H1 (cell line): ENCODE data around the gene RFC1. TPM values are rescaled to one million over a fixed set of nuclear protein-coding genes. Genes with fewer than 3 reads are reported as not detected.

ENCODE experiments used
- RAD21 ChIP-seq, 2 experiments: IDR thresholded peaks in 1 of 2; conservative IDR thresholded peaks in 1 of 2; 2 replicates each; pipeline ENCODE4 v1.6.1; 2011; ENCODE audit warnings: low read depth in 2 of 2, low read length in 2 of 2, improper control_type of control experiment in 1 of 2, inconsistent platforms in 1 of 2, mild to moderate bottlenecking in 1 of 2, moderate library complexity in 1 of 2
- RFX5 ChIP-seq: IDR thresholded peaks from 2 replicates; pipeline ENCODE4 v1.6.1; 2011; ENCODE audit warnings: low read depth, low read length, improper control_type of control experiment, borderline replicate concordance
- RNF2 ChIP-seq: fragments of 200-900, 300-1000 bp; sonication (generic); IDR thresholded peaks from 2 replicates; pipeline ENCODE4 v1.7.1; 2016; ENCODE audit warnings: borderline replicate concordance, low read depth, mild to moderate bottlenecking, antibody characterized with exemption, low read length; ENCODE audit not compliant: poor library complexity, severe bottlenecking; ENCODE audit errors: missing control alignments
- SIN3A ChIP-seq, 2 experiments: IDR thresholded peaks in 1 of 2; conservative IDR thresholded peaks in 1 of 2; 2 replicates each; pipeline ENCODE4 v1.6.1; 2011 to 2012; ENCODE audit warnings: low read length in 2 of 2, improper control_type of control experiment in 1 of 2, low read depth in 1 of 2, mild to moderate bottlenecking in 1 of 2
- polyA plus RNA-seq, 7 experiments: library from polyadenylated mRNA; depleted of rRNA in 3 of 7; stranded (reverse) in 5 of 7; unstranded in 2 of 7; fragments of >200 nt in 5 of 7; fragments of 200-250 nt in 2 of 7; gene quantifications; 1 replicate in 5 of 7; 2 replicates in 1 of 7; 4 replicates in 1 of 7; pipeline versions ENCODE4 v1.2.1 to v1.2.3, GENCODE V29; 2011 to 2013; ENCODE audit warnings: missing spikeins in 2 of 7, mixed read lengths in 2 of 7
- total RNA-seq: library from RNA; stranded (reverse); fragmentation: NEBNext Ultra II Directional; extraction: Animal tissue kit (Norgen Biotek cat#: 25700); gene quantifications from 2 replicates; pipeline ENCODE4 v1.2.1, GENCODE V29; 2021

The RFC1 gene
- total and polyA plus RNA-seq, 2 of the 8 experiments (the other 6 are each of a cell fraction or from before 2014, with no cell fraction given), result 16.0 to 83.8 TPM

DNA sequence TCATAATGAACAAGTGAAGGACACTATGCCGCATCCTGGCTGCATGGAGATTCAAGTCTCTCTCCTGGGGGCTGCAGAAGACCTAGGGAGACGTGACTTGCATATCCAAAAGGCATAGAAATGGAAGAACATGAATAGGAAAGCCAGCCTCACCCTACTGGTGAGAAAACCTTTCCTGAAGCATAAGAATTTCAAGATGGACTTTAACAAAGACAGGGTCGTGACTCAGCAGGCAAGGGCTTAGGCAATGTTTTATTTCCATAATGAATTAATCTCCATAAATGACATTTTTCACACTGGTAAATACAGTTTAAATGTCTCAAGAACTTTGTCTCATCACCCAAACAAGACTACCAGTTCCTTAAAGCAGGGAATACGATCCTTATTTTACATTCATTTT lies 78.9 kb downstream of the RFC1 start (continued):
- TF ChIP-seq SIN3A (conservative IDR thresholded peaks at IDR 0.05 in 1 of 2, IDR thresholded peaks at IDR 0.05 in 1 of 2; ENCODE audit: low read depth in 1 of 2, low read length in 2 of 2) (no peak), RFX5 (no peak), RNF2 (no peak), RAD21 (IDR thresholded peaks at IDR 0.05 in 1 of 2, conservative IDR thresholded peaks at IDR 0.05 in 1 of 2; ENCODE audit: low read depth in 2 of 2, low read length in 2 of 2) (no peak)
